Left lung (tissue), 10 donors: ENCODE data around the gene ARHGAP8. TPM values are rescaled to one million over a fixed set of nuclear protein-coding genes. Genes with fewer than 3 reads are reported as not detected.

Experiments
- ATAC-seq: fragments of 200-7000 bp; cut with Tn5 transposase; one replicate; pipeline ENCODE4 v1.9.1; 2020; ENCODE audit warnings: moderate library complexity
- DNase-seq, 4 donors: peaks; one replicate each; pipeline ENCODE4 v3.0.0-alpha.2; 2013 to 2020
- H3K27ac ChIP-seq, 2 donors: fragments of 200-600 bp; sonication (generic) in 1 of 2; one replicate each; pipeline versions ENCODE4 v1.5.0 to v1.8.0; 2020 to 2021
- H3K27me3 ChIP-seq, 2 donors: fragments of 200-600 bp; sonication (generic) in 1 of 2; one replicate each; pipeline versions ENCODE4 v1.5.0 to v1.8.0; 2020 to 2021
- H3K36me3 ChIP-seq, 2 donors: fragments of 200-600 bp; sonication (generic) in 1 of 2; one replicate each; pipeline versions ENCODE4 v1.5.0 to v1.8.0; 2020 to 2021
- H3K4me1 ChIP-seq, 2 donors: fragments of 200-600 bp; one replicate each; pipeline ENCODE4 v1.8.0; 2021
- H3K4me3 ChIP-seq, 2 donors: fragments of 200-600 bp; sonication (generic) in 1 of 2; one replicate each; pipeline versions ENCODE4 v1.5.0 to v1.8.0; 2020 to 2021; ENCODE audit warnings: mild to moderate bottlenecking in 1 of 2
- H3K9me3 ChIP-seq, 2 donors: fragments of 200-600 bp; sonication (generic) in 1 of 2; one replicate each; pipeline versions ENCODE4 v1.5.0 to v1.8.0; 2020 to 2021
- CTCF ChIP-seq, 2 donors: fragments of 200-600 bp; sonication (generic) in 1 of 2; IDR thresholded peaks; one replicate each; pipeline versions ENCODE4 v1.5.0 to v1.8.0; 2021; ENCODE audit warnings: antibody characterized with exemption in 2 of 2
- intact Hi-C, 2 donors: fragments of 100-400 bp; cut with DNase I; formaldehyde crosslinking; loops; one replicate each; pipeline versions ENCODE4 v1.11.2 to v1.14.2; 2022
- polyA plus RNA-seq, 6 donors: library from polyadenylated mRNA; unstranded; fragments of 120-200 nt; gene quantifications; one replicate each; pipeline ENCODE4 v1.2.1, GENCODE V29; 2013; ENCODE audit not compliant: insufficient read length in 6 of 6
- total RNA-seq, 2 donors: library from RNA; stranded (reverse); fragmentation: NEBNext Ultra II Directional; extraction: Animal tissue kit (Norgen Biotek cat#: 25700); gene quantifications; one replicate each; pipeline ENCODE4 v1.2.1, GENCODE V29; 2021
- donor health status: DM: no; HTN: yes; CAD: no.
- donor health status: DM: no; HTN: no; CAD: no.

Gene ARHGAP8
- total and polyA plus RNA-seq, 8 donors, result 18.3 to 47.0 (median 35.0) TPM

- intact Hi-C loops, result no loop called here
- peak in 3 of 4 donors; percentile 26 to 47 (median 38) for DNase-seq
These were observed 69.5 kb downstream of the ARHGAP8 start for GRCh38 chr22:44821741-44822475.

DNA sequence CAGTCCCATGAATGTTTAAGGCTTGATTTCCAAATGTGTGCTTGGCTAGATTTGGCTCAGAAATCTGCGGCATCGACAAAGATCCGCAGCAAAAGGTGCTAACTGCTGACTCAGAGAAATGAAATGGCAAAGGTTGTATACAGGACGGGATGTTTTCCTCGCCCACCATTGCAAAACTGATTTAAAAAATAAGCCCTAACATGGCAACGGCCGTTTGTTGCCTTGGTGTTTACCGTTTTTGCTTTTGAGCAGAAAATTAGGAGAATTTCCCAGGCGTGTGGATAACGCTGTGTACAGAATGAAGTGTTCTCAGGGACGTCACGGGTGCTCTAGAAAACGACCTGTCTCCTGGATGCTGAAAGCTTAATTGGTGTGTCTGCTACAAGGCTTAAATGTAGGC is 70.2 kb downstream of the ARHGAP8 start:
- DNase-seq (peak in 2 of 4 donors; percentile 46 to 72), ATAC-seq (no peak)
- H3K27me3 ChIP-seq, result peaks cover 0 to 14% of the 10 kb centered on the region in 2 donors
- no peak overlapping the region for H3K4me3 ChIP-seq
- no peaks in the 10 kb centered on the region for H3K36me3 ChIP-seq
- H3K27ac ChIP-seq, result no peak overlapping the region
- H3K4me1 ChIP-seq, result no peaks in the 10 kb centered on the region
- TF ChIP-seq CTCF (IDR thresholded peaks at IDR 0.05), result no peak
- intact Hi-C loops, result no loop called here
- no peaks in the 10 kb centered on the region for H3K9me3 ChIP-seq

More at GRCh38 chr22:44821741-44822475, 69.5 kb downstream of the ARHGAP8 start:
- H3K9me3 ChIP-seq, result no peaks in the 10 kb centered on the region
- H3K4me1 ChIP-seq, result no peaks in the 10 kb centered on the region
- no peak overlapping the region for H3K27ac ChIP-seq
- peaks cover 0 to 14% of the 10 kb centered on the region in 2 donors for H3K27me3 ChIP-seq
- ATAC-seq, result no peak
- no peak overlapping the region for H3K4me3 ChIP-seq
- H3K36me3 ChIP-seq, result no peaks in the 10 kb centered on the region
- TF ChIP-seq CTCF (IDR thresholded peaks at IDR 0.05), result no peak

DNA sequence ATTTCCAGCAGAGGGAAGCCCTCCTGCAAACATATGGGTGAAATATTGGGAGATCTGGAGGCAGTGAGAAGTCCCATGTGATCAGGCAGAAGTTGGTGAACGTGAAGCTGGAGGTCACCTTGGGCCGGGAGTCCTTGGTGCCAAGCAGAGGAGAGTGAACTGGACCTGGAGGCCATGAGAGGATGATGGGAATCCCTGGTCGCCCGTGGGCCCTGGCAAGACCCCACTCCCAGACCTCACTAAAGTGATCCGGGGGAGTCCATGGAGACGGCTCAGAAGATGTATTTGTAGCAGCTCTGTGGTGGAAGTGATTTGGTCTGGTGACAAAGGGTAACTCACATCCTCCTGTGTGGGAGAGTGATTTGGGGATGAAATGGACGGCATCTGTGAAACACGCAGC is 71.0 kb downstream of the ARHGAP8 start:
- H3K27me3 ChIP-seq, result peaks cover 0 to 17% of the 10 kb centered on the region in 2 donors
- no peak overlapping the region for H3K27ac ChIP-seq
- H3K4me3 ChIP-seq, result no peak overlapping the region
- ATAC-seq, result no peak
- H3K9me3 ChIP-seq, result no peaks in the 10 kb centered on the region
- no peaks in the 10 kb centered on the region for H3K4me1 ChIP-seq
- intact Hi-C loops, result no loop called here
- TF ChIP-seq CTCF (IDR thresholded peaks at IDR 0.05), result no peak
- H3K36me3 ChIP-seq, result no peaks in the 10 kb centered on the region
- peak in 1 of 4 donors; percentile 34 for DNase-seq

DNA sequence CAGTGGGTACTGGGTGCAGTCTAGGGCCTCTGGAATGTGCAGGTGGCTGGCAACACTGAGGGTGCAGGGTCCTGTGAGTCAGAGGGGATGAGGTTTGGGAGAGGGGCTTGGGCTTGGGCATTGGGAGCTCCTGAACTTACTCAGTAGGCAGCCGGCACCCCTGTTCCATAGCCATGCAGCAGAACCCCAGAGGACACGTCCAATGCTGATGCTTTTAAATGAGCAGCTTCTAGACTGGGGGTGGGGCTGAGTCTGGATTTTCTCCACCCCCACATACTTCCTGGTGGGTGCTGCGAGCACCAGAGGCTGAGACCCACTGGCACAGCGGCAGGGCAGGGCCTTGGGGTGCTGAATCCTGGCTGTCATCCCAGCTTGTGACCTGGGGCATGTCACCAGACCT is 71.4 kb downstream of the ARHGAP8 start:
- DNase-seq, result peak in 1 of 4 donors; percentile 27
- TF ChIP-seq CTCF (IDR thresholded peaks at IDR 0.05), result no peak
- no peaks in the 10 kb centered on the region for H3K9me3 ChIP-seq
- no peak overlapping the region for H3K27ac ChIP-seq
- intact Hi-C loops, result no loop called here
- H3K4me1 ChIP-seq, result no peaks in the 10 kb centered on the region
- peaks cover 0 to 20% of the 10 kb centered on the region in 2 donors for H3K27me3 ChIP-seq
- no peak overlapping the region for H3K4me3 ChIP-seq
- H3K36me3 ChIP-seq, result no peaks in the 10 kb centered on the region
- ATAC-seq, result no peak

GRCh38 chr22:44824271-44824670 is 71.9 kb downstream of the ARHGAP8 start:
- DNase-seq, result peak in 1 of 4 donors; percentile 43
- no peaks in the 10 kb centered on the region for H3K36me3 ChIP-seq
- intact Hi-C loops, result no loop called here
- peaks cover 0 to 20% of the 10 kb centered on the region in 2 donors for H3K27me3 ChIP-seq
- H3K4me3 ChIP-seq, result no peak overlapping the region
- no peaks in the 10 kb centered on the region for H3K9me3 ChIP-seq
- no peak for ATAC-seq
- no peak for TF ChIP-seq CTCF (IDR thresholded peaks at IDR 0.05)
- no peak overlapping the region for H3K27ac ChIP-seq
- no peaks in the 10 kb centered on the region for H3K4me1 ChIP-seq
